ENCODE results near the gene TAPBP.

GRCh38 chr6:33317419-33317668 is 3.5 kb upstream of the TAPBP start:
- TF ChIP-seq SUZ12 (IDR thresholded peaks at IDR 0.05; ENCODE audit: extremely low read depth, insufficient read depth, insufficient read length) (no peak), ZNF274 (IDR thresholded peaks at IDR 0.05; ENCODE audit: low read depth, low read length) (no peak), YY1 (IDR thresholded peaks at IDR 0.05; ENCODE audit: insufficient read depth, insufficient read length) (no peak)
